ENCODE data around the gene CNTNAP2. TPM values are rescaled to one million over a fixed set of nuclear protein-coding genes. Genes with fewer than 3 reads are reported as not detected.

CNTNAP2 gene
- total RNA-seq, 1 experiment from 2014 or later, result 42.5 TPM

- Mint-ChIP-seq H3K9me3 (ENCODE audit: unreplicated experiment) (peaks cover 41% of the 10 kb centered on the region), H3K27ac (ENCODE audit: unreplicated experiment) (no peak overlapping the region), H3K36me3 (ENCODE audit: insufficient read depth, unreplicated experiment) (no peaks in the 10 kb centered on the region), H3K4me3 (ENCODE audit: unreplicated experiment) (no peak overlapping the region), H3K27me3 (ENCODE audit: insufficient read depth, unreplicated experiment) (no peaks in the 10 kb centered on the region), H3K4me1 (ENCODE audit: low read depth, unreplicated experiment) (no peaks in the 10 kb centered on the region)
- CTCF ChIA-PET, result no interaction called here
- POLR2A ChIA-PET, result no interaction called here
- H3K27me3 ChIP-seq (replicated peaks; ENCODE audit: control insufficient read depth, insufficient read depth, low read length), result no peaks in the 10 kb centered on the region
- TF ChIP-seq CTCF (IDR thresholded peaks at IDR 0.05; ENCODE audit: insufficient read depth in 1 of 2, low read depth in 1 of 2, low read length in 1 of 2, severe bottlenecking in 1 of 2, unreplicated experiment in 1 of 2), result no peak
- no peaks in the 10 kb centered on the region; the same call in 1 of the 2 replicates for H3K36me3 ChIP-seq (ENCODE audit: control insufficient read depth, insufficient read depth, low read length)
- H3K4me1 ChIP-seq, result no peaks in the 10 kb centered on the region
- no TSS peak for BruUV-seq (replicated peaks)
- H3K9me3 ChIP-seq, result no peaks in the 10 kb centered on the region
- intact Hi-C loops (cut with micrococcal nuclease; ENCODE audit: unreplicated experiment), result no loop called here
- H3K4me3 ChIP-seq (ENCODE audit: low read depth, low read length), result no peak overlapping the region
- no peak for DNase-seq
These were observed 1284.3 kb downstream of the CNTNAP2 start for GRCh38 chr7:147400925-147401324.

- ChIA-PET CTCF (no interaction called here), POLR2A (no interaction called here)
- no peak overlapping the region for H3K4me3 Mint-ChIP-seq (ENCODE audit: unreplicated experiment)
- Histone ChIP-seq H3K27me3 (replicated peaks; ENCODE audit: control insufficient read depth, insufficient read depth, low read length) (no peaks in the 10 kb centered on the region), H3K36me3 (ENCODE audit: control insufficient read depth, insufficient read depth, low read length) (no peaks in the 10 kb centered on the region), H3K4me3 (ENCODE audit: low read depth, low read length) (no peak overlapping the region), H3K4me1 (no peaks in the 10 kb centered on the region), H3K9me3 (no peaks in the 10 kb centered on the region)
- no TSS peak for BruUV-seq (replicated peaks)
- intact Hi-C loops (cut with micrococcal nuclease; ENCODE audit: unreplicated experiment), result no loop called here
- no peaks in the 10 kb centered on the region for H3K36me3 Mint-ChIP-seq (ENCODE audit: insufficient read depth, unreplicated experiment)
- no peaks in the 10 kb centered on the region for H3K4me1 Mint-ChIP-seq (ENCODE audit: low read depth, unreplicated experiment)
- no peak overlapping the region for H3K27ac Mint-ChIP-seq (ENCODE audit: unreplicated experiment)
- H3K27me3 Mint-ChIP-seq (ENCODE audit: insufficient read depth, unreplicated experiment), result no peaks in the 10 kb centered on the region
- peaks cover 68% of the 10 kb centered on the region for H3K9me3 Mint-ChIP-seq (ENCODE audit: unreplicated experiment)
- DNase-seq, result no peak
- no peak for TF ChIP-seq CTCF (IDR thresholded peaks at IDR 0.05; ENCODE audit: insufficient read depth in 1 of 2, low read depth in 1 of 2, low read length in 1 of 2, severe bottlenecking in 1 of 2, unreplicated experiment in 1 of 2)
These were observed 1289.0 kb downstream of the CNTNAP2 start for GRCh38 chr7:147405621-147406020.

- BruUV-seq (replicated peaks), result no TSS peak
- Histone ChIP-seq H3K4me3 (ENCODE audit: low read depth, low read length) (no peak overlapping the region), H3K27me3 (replicated peaks; ENCODE audit: control insufficient read depth, insufficient read depth, low read length) (no peaks in the 10 kb centered on the region), H3K9me3 (no peaks in the 10 kb centered on the region), H3K4me1 (peaks cover 2% of the 10 kb centered on the region), H3K36me3 (ENCODE audit: control insufficient read depth, insufficient read depth, low read length) (no peaks in the 10 kb centered on the region)
- no peak for DNase-seq
- H3K4me1 Mint-ChIP-seq (ENCODE audit: low read depth, unreplicated experiment), result no peaks in the 10 kb centered on the region
- intact Hi-C loops (cut with micrococcal nuclease; ENCODE audit: unreplicated experiment), result no loop called here
- ChIA-PET CTCF (no interaction called here), POLR2A (no interaction called here)
- H3K27me3 Mint-ChIP-seq (ENCODE audit: insufficient read depth, unreplicated experiment), result no peaks in the 10 kb centered on the region
- no peak for TF ChIP-seq CTCF (IDR thresholded peaks at IDR 0.05; ENCODE audit: insufficient read depth in 1 of 2, low read depth in 1 of 2, low read length in 1 of 2, severe bottlenecking in 1 of 2, unreplicated experiment in 1 of 2)
- H3K4me3 Mint-ChIP-seq (ENCODE audit: unreplicated experiment), result no peak overlapping the region
- H3K9me3 Mint-ChIP-seq (ENCODE audit: unreplicated experiment), result peaks cover 64% of the 10 kb centered on the region
- H3K36me3 Mint-ChIP-seq (ENCODE audit: insufficient read depth, unreplicated experiment), result no peaks in the 10 kb centered on the region
- H3K27ac Mint-ChIP-seq (ENCODE audit: unreplicated experiment), result no peak overlapping the region
These were observed 1290.0 kb downstream of the CNTNAP2 start for GRCh38 chr7:147406521-147407135.

All from Caco-2 (cell line).